H9 (cell line): ENCODE data around the gene ADTRP. TPM values are rescaled to one million over a fixed set of nuclear protein-coding genes. Genes with fewer than 3 reads are reported as not detected.

Experiments used
- DNase-seq: peaks from one replicate; pipeline ENCODE4 v3.0.0-alpha.2; 2017
- H2AFZ ChIP-seq: one replicate; pipeline ENCODE4 v1.6.1; 2013; ENCODE audit warnings: mild to moderate bottlenecking, low read length, control low read depth, moderate library complexity
- H2AK5ac ChIP-seq: 2 replicates; pipeline ENCODE4 v1.6.1; 2013; ENCODE audit warnings: low read length, control low read depth, mixed read lengths; ENCODE audit not compliant: insufficient read length
- H2BK120ac ChIP-seq: one replicate; pipeline ENCODE4 v1.6.1; 2013; ENCODE audit warnings: low read depth, mild to moderate bottlenecking, low read length, control low read depth, inconsistent platforms; ENCODE audit not compliant: poor library complexity, severe bottlenecking
- H2BK12ac ChIP-seq: 2 replicates; pipeline ENCODE4 v1.6.1; 2013; ENCODE audit warnings: low read length, control low read depth, mixed read lengths, low read depth; ENCODE audit not compliant: insufficient read length
- H2BK15ac ChIP-seq: 2 replicates; pipeline ENCODE4 v1.6.1; 2013; ENCODE audit warnings: low read depth, low read length, control low read depth
- H2BK20ac ChIP-seq: one replicate; pipeline ENCODE4 v1.6.1; 2013; ENCODE audit warnings: low read depth, mild to moderate bottlenecking, low read length, control low read depth, inconsistent platforms; ENCODE audit not compliant: poor library complexity, severe bottlenecking
- H2BK5ac ChIP-seq: 2 replicates; pipeline ENCODE4 v1.6.1; 2013; ENCODE audit warnings: low read length, control low read depth, mixed read lengths; ENCODE audit not compliant: insufficient read length
- H3K14ac ChIP-seq: 2 replicates; pipeline ENCODE4 v1.6.1; 2013; ENCODE audit warnings: low read length, control low read depth; ENCODE audit not compliant: insufficient read depth
- H3K18ac ChIP-seq: 2 replicates; pipeline ENCODE4 v1.6.1; 2013; ENCODE audit warnings: low read depth, mild to moderate bottlenecking, mixed read lengths, low read length, control low read depth; ENCODE audit not compliant: insufficient read length
- H3K23ac ChIP-seq: 2 replicates; pipeline ENCODE4 v1.6.1; 2013; ENCODE audit warnings: low read length, control low read depth, mixed read lengths, low read depth; ENCODE audit not compliant: insufficient read length
- H3K23me2 ChIP-seq: 2 replicates; pipeline ENCODE4 v1.6.1; 2013; ENCODE audit warnings: low read depth, mild to moderate bottlenecking, mixed read lengths, low read length, control low read depth; ENCODE audit not compliant: insufficient read length, poor library complexity, severe bottlenecking
- H3K27ac ChIP-seq: 2 replicates; pipeline ENCODE4 v1.5.1; 2013; ENCODE audit warnings: low read length, control low read depth, mixed read lengths, low read depth; ENCODE audit not compliant: insufficient read length
- H3K27me3 ChIP-seq: 2 replicates; pipeline ENCODE4 v1.6.1; 2013; ENCODE audit warnings: low read length, control low read depth, inconsistent platforms; ENCODE audit not compliant: insufficient read depth
- H3K4ac ChIP-seq: 2 replicates; pipeline ENCODE4 v1.6.1; 2013; ENCODE audit warnings: low read depth, mild to moderate bottlenecking, control low read depth, inconsistent platforms, low read length, moderate library complexity
- H3K4me1 ChIP-seq: 2 replicates; pipeline ENCODE4 v1.6.1; 2013; ENCODE audit warnings: low read length, control low read depth, inconsistent platforms; ENCODE audit not compliant: insufficient read depth
- H3K4me2 ChIP-seq: 2 replicates; pipeline ENCODE4 v1.6.1; 2013; ENCODE audit warnings: low read length, control low read depth, mixed read lengths; ENCODE audit not compliant: insufficient read length, insufficient read depth
- H3K56ac ChIP-seq: 2 replicates; pipeline ENCODE4 v1.6.1; 2013; ENCODE audit warnings: low read depth, mild to moderate bottlenecking, mixed read lengths, low read length, control low read depth; ENCODE audit not compliant: insufficient read length
- H3K79me1 ChIP-seq: 2 replicates; pipeline ENCODE4 v1.6.1; 2013; ENCODE audit warnings: low read depth, mild to moderate bottlenecking, moderate library complexity, low read length, control low read depth, inconsistent platforms; ENCODE audit not compliant: insufficient read depth, poor library complexity, severe bottlenecking
- H3K79me2 ChIP-seq: 2 replicates; pipeline ENCODE4 v1.6.1; 2013; ENCODE audit warnings: low read length, control low read depth, inconsistent platforms; ENCODE audit not compliant: insufficient read depth
- H3K9ac ChIP-seq: 2 replicates; pipeline ENCODE4 v1.6.1; 2013; ENCODE audit warnings: low read length, control low read depth, mixed read lengths; ENCODE audit not compliant: insufficient read length; ENCODE audit errors: extremely low read depth
- H3K9me3 ChIP-seq: one replicate; pipeline ENCODE4 v1.6.1; 2013; ENCODE audit warnings: low read depth, low read length, inconsistent platforms; ENCODE audit not compliant: control insufficient read depth
- H3T11ph ChIP-seq: one replicate; pipeline ENCODE4 v1.6.1; 2013; ENCODE audit warnings: mild to moderate bottlenecking, low read length, control low read depth, inconsistent platforms
- H4K20me1 ChIP-seq: one replicate; pipeline ENCODE4 v1.6.1; 2013; ENCODE audit not compliant: control insufficient read depth, insufficient read length, insufficient read depth
- H4K5ac ChIP-seq: 2 replicates; pipeline ENCODE4 v1.6.1; 2013; ENCODE audit warnings: low read depth, mild to moderate bottlenecking, mixed read lengths, low read length, control low read depth; ENCODE audit not compliant: insufficient read length
- H4K8ac ChIP-seq: replicated peaks from 2 replicates; pipeline ENCODE4 v1.6.1; 2013; ENCODE audit warnings: low read length, control low read depth, mixed read lengths, low read depth; ENCODE audit not compliant: insufficient read length
- H4K91ac ChIP-seq: 2 replicates; pipeline ENCODE4 v1.6.1; 2013; ENCODE audit warnings: low read depth, mild to moderate bottlenecking, moderate library complexity, mixed read lengths, low read length, control low read depth; ENCODE audit not compliant: insufficient read length
- H3K27ac Mint-ChIP-seq, 3 experiments: 2 replicates in 2 of 3; 3 replicates in 1 of 3; pipeline ENCODE4 v1.8.0; 2020 to 2021; ENCODE audit warnings: mixed read lengths in 3 of 3, mild to moderate bottlenecking in 1 of 3, moderate library complexity in 1 of 3
- H3K27me3 Mint-ChIP-seq: 2 replicates; pipeline ENCODE4 v1.8.0; 2021; ENCODE audit warnings: low read depth, mild to moderate bottlenecking, moderate library complexity, mixed read lengths
- H3K36me3 Mint-ChIP-seq, 3 experiments: 2 replicates in 2 of 3; 3 replicates in 1 of 3; pipeline ENCODE4 v1.8.0; 2020 to 2021; ENCODE audit warnings: low read depth in 3 of 3, mixed read lengths in 3 of 3; ENCODE audit not compliant: insufficient read depth in 1 of 3
- H3K4me1 Mint-ChIP-seq, 2 experiments: 2 replicates each; pipeline ENCODE4 v1.8.0; 2020; ENCODE audit warnings: mixed read lengths in 2 of 2
- H3K4me3 Mint-ChIP-seq, 2 experiments: 2 replicates in 1 of 2; 3 replicates in 1 of 2; pipeline ENCODE4 v1.8.0; 2020 to 2021; ENCODE audit warnings: mild to moderate bottlenecking in 2 of 2, mixed read lengths in 2 of 2, moderate library complexity in 1 of 2
- H3K9me3 Mint-ChIP-seq, 2 experiments: 2 replicates in 1 of 2; 3 replicates in 1 of 2; pipeline ENCODE4 v1.8.0; 2020; ENCODE audit warnings: mild to moderate bottlenecking in 2 of 2, mixed read lengths in 2 of 2, moderate library complexity in 1 of 2
- CTCF ChIP-seq: fragments of 200-600 bp; sonication (generic); conservative IDR thresholded peaks from 3 replicates; pipeline ENCODE4 v1.8.0; 2021; ENCODE audit warnings: antibody characterized with exemption, mild to moderate bottlenecking
- WGBS: extraction: QIAGEN DNeasy Blood & Tissue Kit; methylation state at CpG from one replicate; pipeline ENCODE4 v1.1.7; 2013; ENCODE audit warnings: missing lambda C conversion rate, low lambda C conversion rate, mixed read lengths; ENCODE audit not compliant: insufficient read length; ENCODE audit errors: extremely low coverage; 5-methylcytosine and 5-hydroxymethylcytosine counted together
- total RNA-seq: library from RNA; stranded (reverse); gene quantifications from 2 replicates; pipeline ENCODE4 v1.2.1, GENCODE V29; 2021

Gene ADTRP
- total RNA-seq, 1 experiment from 2014 or later: not detected

DNA sequence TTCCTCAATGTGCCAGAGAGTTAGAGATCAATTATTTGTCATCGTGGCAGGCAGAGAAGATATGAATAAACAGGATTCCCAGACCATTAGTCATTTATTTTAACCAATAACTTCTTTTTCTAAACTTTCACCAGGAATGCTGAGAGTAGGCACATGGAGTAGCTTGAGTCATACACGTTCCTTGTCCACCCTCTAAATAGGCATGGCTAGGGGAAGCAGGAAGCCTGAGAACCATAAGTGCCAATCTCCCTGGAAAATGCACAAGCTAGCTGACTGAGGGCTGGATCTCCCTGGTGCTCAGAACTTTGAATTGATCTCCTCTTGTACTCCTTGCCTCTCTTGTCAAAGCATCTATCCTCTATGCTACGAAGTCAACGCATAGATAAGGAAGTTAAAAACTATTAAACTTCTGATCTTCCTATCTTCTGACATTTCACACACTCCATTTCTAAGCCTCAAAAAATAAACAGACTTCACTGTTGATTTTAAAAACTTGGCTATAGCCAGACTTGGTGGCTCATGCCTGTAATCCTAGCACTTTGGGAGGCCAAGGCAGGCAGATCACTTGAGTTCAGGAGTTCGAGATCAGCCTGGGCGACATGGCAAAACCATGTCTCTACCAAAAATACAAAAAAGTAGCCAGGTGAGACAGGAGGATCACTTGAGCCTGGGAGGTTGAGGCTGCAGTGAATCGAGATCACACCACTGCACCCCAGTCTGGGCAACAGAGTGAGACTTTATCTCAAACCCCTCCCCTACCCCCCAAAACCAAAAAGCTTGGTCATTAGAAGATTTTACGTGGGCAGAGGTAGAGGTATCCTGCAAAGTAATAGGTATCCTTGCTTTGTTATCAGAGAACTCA, 11.8 kb downstream of the ADTRP start:
- no peaks in the 10 kb centered on the region; the same call in 1 of the 2 replicates for H3K27me3 ChIP-seq
- no peak overlapping the region for H2AK5ac ChIP-seq
- no peaks in the 10 kb centered on the region; a peak in 2 of 7 replicates for H3K36me3 Mint-ChIP-seq
- H3K79me2 ChIP-seq: no peaks in the 10 kb centered on the region
- no peak overlapping the region for H3K27ac ChIP-seq
- no peak overlapping the region for H3K56ac ChIP-seq
- no peak overlapping the region for H2BK5ac ChIP-seq
- H4K8ac ChIP-seq: no peak overlapping the region
- TF ChIP-seq CTCF: no peak
- H3K4me1 ChIP-seq: peaks cover 15% of the 10 kb centered on the region
- no peaks in the 10 kb centered on the region for H3K9me3 ChIP-seq
- peak overlapping the region in 2 of 3 experiments; percentile 1 to 40; a peak in 1 of 7 replicates for H3K27ac Mint-ChIP-seq
- H3K9ac ChIP-seq: no peak overlapping the region
- no peaks in the 10 kb centered on the region for H3K23me2 ChIP-seq
- H3T11ph ChIP-seq: no peak overlapping the region
- H3K4me2 ChIP-seq: no peak overlapping the region
- no peak overlapping the region for H3K18ac ChIP-seq
- H4K20me1 ChIP-seq: no peaks in the 10 kb centered on the region
- H2BK15ac ChIP-seq: no peak overlapping the region
- H3K4me3 Mint-ChIP-seq: no peak overlapping the region
- H2BK120ac ChIP-seq: no peak overlapping the region
- H3K4ac ChIP-seq: no peak overlapping the region
- no peak overlapping the region for H4K91ac ChIP-seq
- H3K27me3 Mint-ChIP-seq: 0 out of 2 replicates have a peak, but pooled peaks cover 1% of the 10 kb centered on the region
- H3K4me1 Mint-ChIP-seq: peaks cover 57 to 60% of the 10 kb centered on the region in 2 experiments
- no peak overlapping the region for H2AFZ ChIP-seq
- H3K23ac ChIP-seq: no peak overlapping the region
- no peak overlapping the region for H3K14ac ChIP-seq
- H2BK12ac ChIP-seq: no peak overlapping the region
- H2BK20ac ChIP-seq: no peak overlapping the region
- WGBS: no CpG with 5 or more reads among the region's 8 CpGs
- H3K79me1 ChIP-seq: no peaks in the 10 kb centered on the region
- H4K5ac ChIP-seq: no peak overlapping the region
- no peak for DNase-seq
- no peaks in the 10 kb centered on the region; a peak in 1 of 5 replicates for H3K9me3 Mint-ChIP-seq
